Effector memory CD4-positive, alpha-beta T cell (primary cell): ENCODE measurements around the gene MTSS2.
A peak's percentile ranks its signal among the peaks of the same experiment; 100 is the strongest.

ENCODE experiments used
- DNase-seq, 3 donors: peaks; one replicate each; pipeline ENCODE4 v3.0.0-alpha.2; 2020
- H3K27ac ChIP-seq: 2 replicates; pipeline ENCODE4 v1.7.0; 2013; ENCODE audit warnings: mild to moderate bottlenecking, low read length, moderate library complexity; ENCODE audit not compliant: insufficient read depth, poor library complexity, severe bottlenecking
- H3K27me3 ChIP-seq: replicated peaks from 2 replicates; pipeline ENCODE4 v1.7.0; 2013; ENCODE audit warnings: mild to moderate bottlenecking, low read length; ENCODE audit not compliant: insufficient read depth, control insufficient read depth, poor library complexity, severe bottlenecking
- H3K36me3 ChIP-seq: 2 replicates; pipeline ENCODE4 v1.7.0; 2013; ENCODE audit warnings: mild to moderate bottlenecking, low read length, moderate library complexity; ENCODE audit not compliant: control insufficient read depth, insufficient read depth
- H3K4me1 ChIP-seq: 2 replicates; pipeline ENCODE4 v1.7.0; 2013; ENCODE audit warnings: low read length, mild to moderate bottlenecking; ENCODE audit not compliant: control insufficient read depth, insufficient read depth, poor library complexity, severe bottlenecking
- H3K4me3 ChIP-seq: 2 replicates; pipeline ENCODE4 v1.7.0; 2013; ENCODE audit warnings: low read length, low read depth, mild to moderate bottlenecking; ENCODE audit not compliant: insufficient read depth, poor library complexity, severe bottlenecking
- H3K9me3 ChIP-seq: 2 replicates; pipeline ENCODE4 v1.7.0; 2013; ENCODE audit warnings: mild to moderate bottlenecking, low read length, moderate library complexity; ENCODE audit not compliant: control insufficient read depth

Gene MTSS2

GRCh38 chr16:70660672-70661350 lies 25.0 kb downstream of the MTSS2 start:
- no peaks in the 10 kb centered on the region for H3K27me3 ChIP-seq
- DNase-seq: no peak
- H3K9me3 ChIP-seq: no peaks in the 10 kb centered on the region
- no peak overlapping the region for H3K4me3 ChIP-seq
- H3K27ac ChIP-seq: no peak overlapping the region
- H3K4me1 ChIP-seq: no peaks in the 10 kb centered on the region
- no peaks in the 10 kb centered on the region for H3K36me3 ChIP-seq

- H3K36me3 ChIP-seq: no peaks in the 10 kb centered on the region
- DNase-seq: no peak
- no peaks in the 10 kb centered on the region for H3K9me3 ChIP-seq
- no peak overlapping the region for H3K27ac ChIP-seq
- H3K4me3 ChIP-seq: no peak overlapping the region
- no peaks in the 10 kb centered on the region for H3K27me3 ChIP-seq
- no peaks in the 10 kb centered on the region for H3K4me1 ChIP-seq
These were observed 25.7 kb downstream of the MTSS2 start for GRCh38 chr16:70659953-70660671.

GRCh38 chr16:70659546-70659945 lies 26.3 kb downstream of the MTSS2 start:
- Histone ChIP-seq H3K9me3 (no peaks in the 10 kb centered on the region), H3K4me3 (no peak overlapping the region), H3K4me1 (no peaks in the 10 kb centered on the region)

GRCh38 chr16:70658921-70659320 lies 26.9 kb downstream of the MTSS2 start:
- H3K36me3 ChIP-seq: no peaks in the 10 kb centered on the region

More at GRCh38 chr16:70659546-70659945, 26.3 kb downstream of the MTSS2 start:
- Histone ChIP-seq H3K36me3 (no peaks in the 10 kb centered on the region), H3K27me3 (no peaks in the 10 kb centered on the region), H3K27ac (no peak overlapping the region)
- DNase-seq: no peak

GRCh38 chr16:70657956-70658355 lies 27.9 kb downstream of the MTSS2 start:
- H3K4me3 ChIP-seq: no peak overlapping the region
- no peak overlapping the region for H3K27ac ChIP-seq
- H3K27me3 ChIP-seq: no peaks in the 10 kb centered on the region
- no peaks in the 10 kb centered on the region for H3K36me3 ChIP-seq
- H3K9me3 ChIP-seq: no peaks in the 10 kb centered on the region
- no peaks in the 10 kb centered on the region for H3K4me1 ChIP-seq
- no peak for DNase-seq

More at GRCh38 chr16:70658921-70659320, 26.9 kb downstream of the MTSS2 start:
- H3K27ac ChIP-seq: no peak overlapping the region
- no peaks in the 10 kb centered on the region for H3K9me3 ChIP-seq
- H3K4me1 ChIP-seq: no peaks in the 10 kb centered on the region
- H3K27me3 ChIP-seq: no peaks in the 10 kb centered on the region
- H3K4me3 ChIP-seq: no peak overlapping the region
- no peak for DNase-seq

- H3K4me1 ChIP-seq: no peaks in the 10 kb centered on the region
- no peak overlapping the region for H3K4me3 ChIP-seq
- no peaks in the 10 kb centered on the region for H3K9me3 ChIP-seq
- no peak for DNase-seq
- no peaks in the 10 kb centered on the region for H3K36me3 ChIP-seq
- H3K27me3 ChIP-seq: no peaks in the 10 kb centered on the region
- H3K27ac ChIP-seq: no peak overlapping the region
These were observed 29.1 kb downstream of the MTSS2 start for GRCh38 chr16:70656712-70657263.

GRCh38 chr16:70656065-70656711 lies 29.7 kb downstream of the MTSS2 start:
- Histone ChIP-seq H3K4me1 (no peaks in the 10 kb centered on the region), H3K4me3 (no peak overlapping the region), H3K36me3 (no peaks in the 10 kb centered on the region), H3K9me3 (no peaks in the 10 kb centered on the region), H3K27ac (no peak overlapping the region), H3K27me3 (no peaks in the 10 kb centered on the region)
- DNase-seq: no peak

GRCh38 chr16:70653809-70654771 lies 31.8 kb downstream of the MTSS2 start:
- no peaks in the 10 kb centered on the region for H3K9me3 ChIP-seq
- no peak overlapping the region for H3K4me3 ChIP-seq
- H3K4me1 ChIP-seq: no peaks in the 10 kb centered on the region
- no peaks in the 10 kb centered on the region for H3K36me3 ChIP-seq
- DNase-seq: peak; percentile 28 to 57 (median 50)
- H3K27me3 ChIP-seq: no peaks in the 10 kb centered on the region
- H3K27ac ChIP-seq: no peak overlapping the region

GRCh38 chr16:70653406-70653805 lies 32.4 kb downstream of the MTSS2 start:
- no peaks in the 10 kb centered on the region for H3K27me3 ChIP-seq
- H3K4me1 ChIP-seq: no peaks in the 10 kb centered on the region
- no peaks in the 10 kb centered on the region for H3K9me3 ChIP-seq
- no peak overlapping the region for H3K4me3 ChIP-seq
- no peaks in the 10 kb centered on the region for H3K36me3 ChIP-seq
- no peak for DNase-seq
- no peak overlapping the region for H3K27ac ChIP-seq
